Ovary (tissue), 3 donors: ENCODE measurements around the gene PPP1R9A.

ENCODE experiments used
- CTCF ChIP-seq, 3 donors: fragments of 450-650 bp in 2 of 3; fragments of 200-600 bp in 1 of 3; IDR thresholded peaks; one replicate each; pipeline versions ENCODE4 v1.5.1 to v1.8.0; 2016 to 2022; ENCODE audit warnings: antibody characterized with exemption in 3 of 3, mild to moderate bottlenecking in 1 of 3
- EP300 ChIP-seq: sonication (generic); formaldehyde crosslinking; IDR thresholded peaks from one replicate; pipeline ENCODE4 v1.6.1; 2017; ENCODE audit warnings: antibody characterized with exemption
- donor health status: DM: no; HTN: no; CAD: no.

DNA sequence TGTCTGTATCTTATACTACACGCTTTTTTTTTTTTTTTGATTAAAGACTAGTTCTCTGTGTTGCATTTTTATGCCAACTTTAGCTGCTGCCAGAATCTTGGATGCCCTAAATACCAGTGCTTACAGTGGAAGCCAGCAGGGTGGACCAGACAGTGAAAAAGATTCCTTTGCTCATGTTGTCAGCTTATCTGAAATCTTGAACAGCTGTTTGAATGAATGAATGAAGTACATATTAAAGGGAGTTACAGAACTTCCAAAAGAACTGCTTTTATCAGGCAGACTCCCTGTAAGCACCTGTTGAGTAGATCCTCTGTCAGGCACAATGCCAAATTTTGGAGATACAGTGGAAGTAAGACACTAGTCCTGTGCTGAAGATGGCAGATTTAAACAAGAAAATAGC is 184.9 kb downstream of the PPP1R9A start:
- TF ChIP-seq EP300 (no peak), CTCF (IDR thresholded peaks at IDR 0.05) (no peak)
